ENCODE measurements around the gene MAPK13. TPM values are rescaled to one million over a fixed set of nuclear protein-coding genes. Genes with fewer than 3 reads are reported as not detected.

Gene MAPK13
- total RNA-seq, 1 donor from 2014 or later, result 5.8 TPM

Other genes starting within 250 kb of the MAPK13 start
- 61.3 and 64.0 TPM in 2 replicates for gene SRPK1, start 209.4 kb upstream of the MAPK13 start, total RNA-seq
- gene SLC26A8, start 105.9 kb upstream of the MAPK13 start, total RNA-seq, result not detected in 2 replicates
- 32.5 and 46.1 TPM in 2 replicates for gene MAPK14, start 102.7 kb upstream of the MAPK13 start, total RNA-seq
- 18.6 and 21.8 TPM in 2 replicates for gene BRPF3, start 66.2 kb downstream of the MAPK13 start, total RNA-seq
- not detected in 2 replicates for gene PNPLA1, start 139.5 kb downstream of the MAPK13 start, total RNA-seq
- not detected in 2 replicates for gene BNIP5, start 206.4 kb downstream of the MAPK13 start, total RNA-seq